OCI-LY3 (cell line): ENCODE measurements around the gene DHX57.
"Not testable (repeated sequence)": the region's sequence is repeated elsewhere in the genome, so short reads cannot be mapped to it uniquely, and the experiment has no call there.

ENCODE experiments used
- H2AFZ ChIP-seq: fragments of 200-600, 300-600 bp; shearing (Covaris generic); 2 replicates; pipeline ENCODE4 v1.6.0; 2014; ENCODE audit warnings: antibody characterized with exemption, low read depth, low read length
- H3K27ac ChIP-seq: fragments of 200-600, 300-600 bp; sonication (generic); 2 replicates; pipeline ENCODE4 v1.5.1; 2014; ENCODE audit warnings: mild to moderate bottlenecking, low read length, moderate library complexity, mixed read lengths
- H3K27me3 ChIP-seq: fragments of 200-600, 300-600 bp; sonication (generic); 2 replicates; pipeline ENCODE4 v1.6.1; 2014; ENCODE audit warnings: low read depth, low read length, mixed read lengths
- H3K36me3 ChIP-seq: fragments of 200-600, 300-600 bp; sonication (generic); replicated peaks from 2 replicates; pipeline ENCODE3; 2014; ENCODE audit warnings: low read depth, low read length, mixed read lengths
- H3K4me1 ChIP-seq: fragments of 300-600, 200-600 bp; sonication (generic); 2 replicates; pipeline ENCODE4 v1.6.1; 2014; ENCODE audit warnings: low read length, mixed read lengths
- H3K4me2 ChIP-seq: fragments of 200-600, 300-600 bp; sonication (generic); 2 replicates; pipeline ENCODE4 v1.6.1; 2014; ENCODE audit warnings: low read length, mixed read lengths
- H3K4me3 ChIP-seq: fragments of 300-600, 200-600 bp; sonication (generic); 2 replicates; pipeline ENCODE4 v1.5.1; 2014; ENCODE audit warnings: antibody characterized with exemption, mild to moderate bottlenecking, low read length, moderate library complexity
- H3K79me2 ChIP-seq: fragments of 300-600, 200-600 bp; shearing (Covaris generic); 2 replicates; pipeline ENCODE4 v1.6.1; 2014; ENCODE audit warnings: mild to moderate bottlenecking, low read length, mixed read lengths
- H3K9ac ChIP-seq: fragments of 300-600, 200-600 bp; shearing (Covaris generic); 2 replicates; pipeline ENCODE4 v1.6.0; 2014; ENCODE audit warnings: mild to moderate bottlenecking, low read length, moderate library complexity
- H3K9me3 ChIP-seq: fragments of 200-600, 300-600 bp; shearing (Covaris generic); 2 replicates; pipeline ENCODE4 v1.6.1; 2014; ENCODE audit warnings: low read length, mixed read lengths; ENCODE audit not compliant: insufficient read depth
- H4K20me1 ChIP-seq: fragments of 200-600, 300-600 bp; sonication (generic); 2 replicates; pipeline ENCODE4 v1.6.1; 2016; ENCODE audit warnings: low read length, mixed read lengths; ENCODE audit not compliant: insufficient read depth
- EZH2phosphoT487 ChIP-seq: fragments of 200-600 bp; shearing (Covaris generic); IDR thresholded peaks from 2 replicates; pipeline ENCODE4 v1.6.1; 2018; ENCODE audit warnings: antibody characterized with exemption, mixed run types, low read depth
- TF ChIP-seq, protein P1 (sequence below): fragments of 200-600, 300-600 bp; sonication (generic); IDR thresholded peaks from 2 replicates; pipeline ENCODE4 v1.5.1; 2014; ENCODE audit warnings: antibody characterized with exemption, low read length, low read depth

DHX57 gene

GRCh38 chr2:38830526-38831159 lies 45.1 kb downstream of the DHX57 start:
- no peaks in the 10 kb centered on the region for H3K9me3 ChIP-seq
- H3K27me3 ChIP-seq = no peaks in the 10 kb centered on the region
- TF ChIP-seq EZH2phosphoT487 = no peak
- H2AFZ ChIP-seq = no peak overlapping the region
- no peak overlapping the region for H3K9ac ChIP-seq
- H3K27ac ChIP-seq = no peak overlapping the region
- H3K79me2 ChIP-seq = no peaks in the 10 kb centered on the region
- H3K36me3 ChIP-seq = peaks cover 11% of the 10 kb centered on the region
- no peak overlapping the region for H3K4me3 ChIP-seq
- H4K20me1 ChIP-seq = peaks cover 4% of the 10 kb centered on the region; the same call in 1 of the 2 replicates
- H3K4me2 ChIP-seq = no peak overlapping the region
- peaks cover 28% of the 10 kb centered on the region for H3K4me1 ChIP-seq

- TF ChIP-seq EZH2phosphoT487 = no peak
- TF ChIP-seq, protein P1, sequence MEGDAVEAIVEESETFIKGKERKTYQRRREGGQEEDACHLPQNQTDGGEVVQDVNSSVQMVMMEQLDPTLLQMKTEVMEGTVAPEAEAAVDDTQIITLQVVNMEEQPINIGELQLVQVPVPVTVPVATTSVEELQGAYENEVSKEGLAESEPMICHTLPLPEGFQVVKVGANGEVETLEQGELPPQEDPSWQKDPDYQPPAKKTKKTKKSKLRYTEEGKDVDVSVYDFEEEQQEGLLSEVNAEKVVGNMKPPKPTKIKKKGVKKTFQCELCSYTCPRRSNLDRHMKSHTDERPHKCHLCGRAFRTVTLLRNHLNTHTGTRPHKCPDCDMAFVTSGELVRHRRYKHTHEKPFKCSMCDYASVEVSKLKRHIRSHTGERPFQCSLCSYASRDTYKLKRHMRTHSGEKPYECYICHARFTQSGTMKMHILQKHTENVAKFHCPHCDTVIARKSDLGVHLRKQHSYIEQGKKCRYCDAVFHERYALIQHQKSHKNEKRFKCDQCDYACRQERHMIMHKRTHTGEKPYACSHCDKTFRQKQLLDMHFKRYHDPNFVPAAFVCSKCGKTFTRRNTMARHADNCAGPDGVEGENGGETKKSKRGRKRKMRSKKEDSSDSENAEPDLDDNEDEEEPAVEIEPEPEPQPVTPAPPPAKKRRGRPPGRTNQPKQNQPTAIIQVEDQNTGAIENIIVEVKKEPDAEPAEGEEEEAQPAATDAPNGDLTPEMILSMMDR = no peak
- no peak overlapping the region for H2AFZ ChIP-seq
These were observed 45.8 kb downstream of the DHX57 start for GRCh38 chr2:38829971-38830370.

DNA sequence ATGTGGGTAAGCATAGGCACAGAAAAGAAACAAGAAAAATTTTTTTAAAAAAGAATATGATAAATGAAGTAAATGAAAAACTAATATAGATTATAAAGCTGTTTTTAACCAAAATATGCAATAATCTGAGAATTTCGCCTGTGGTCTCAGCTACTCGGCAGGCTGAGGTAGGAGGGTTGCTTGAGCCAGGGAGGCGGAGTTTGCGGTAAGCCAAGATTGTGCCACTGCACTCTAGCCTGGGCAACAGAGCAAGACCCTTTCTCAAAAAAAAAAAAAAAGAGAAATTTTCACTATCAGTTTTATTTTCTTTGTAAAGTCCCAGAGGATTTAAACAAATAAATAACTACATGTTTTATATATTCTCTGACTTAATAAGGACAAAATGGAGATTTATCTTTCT lies 47.3 kb downstream of the DHX57 start:
- no peak overlapping the region for H3K4me3 ChIP-seq
- H3K9me3 ChIP-seq = no peaks in the 10 kb centered on the region
- peaks cover 17% of the 10 kb centered on the region for H3K36me3 ChIP-seq
- H3K4me2 ChIP-seq = no peak overlapping the region
- H3K79me2 ChIP-seq = no peaks in the 10 kb centered on the region
- no peak overlapping the region for H3K27ac ChIP-seq
- TF ChIP-seq, protein P1 = no peak
- no peak for TF ChIP-seq EZH2phosphoT487
- H4K20me1 ChIP-seq = no peaks in the 10 kb centered on the region
- no peak overlapping the region for H2AFZ ChIP-seq
- peaks cover 16% of the 10 kb centered on the region for H3K4me1 ChIP-seq
- H3K27me3 ChIP-seq = no peaks in the 10 kb centered on the region
- H3K9ac ChIP-seq = no peak overlapping the region

More at GRCh38 chr2:38829971-38830370, 45.8 kb downstream of the DHX57 start:
- H3K4me2 ChIP-seq = no peak overlapping the region
- H4K20me1 ChIP-seq = no peaks in the 10 kb centered on the region
- H3K4me1 ChIP-seq = peaks cover 22% of the 10 kb centered on the region
- H3K27me3 ChIP-seq = no peaks in the 10 kb centered on the region
- H3K4me3 ChIP-seq = no peak overlapping the region
- peaks cover 13% of the 10 kb centered on the region for H3K36me3 ChIP-seq
- H3K27ac ChIP-seq = no peak overlapping the region
- no peaks in the 10 kb centered on the region for H3K79me2 ChIP-seq
- no peaks in the 10 kb centered on the region for H3K9me3 ChIP-seq
- H3K9ac ChIP-seq = no peak overlapping the region

DNA sequence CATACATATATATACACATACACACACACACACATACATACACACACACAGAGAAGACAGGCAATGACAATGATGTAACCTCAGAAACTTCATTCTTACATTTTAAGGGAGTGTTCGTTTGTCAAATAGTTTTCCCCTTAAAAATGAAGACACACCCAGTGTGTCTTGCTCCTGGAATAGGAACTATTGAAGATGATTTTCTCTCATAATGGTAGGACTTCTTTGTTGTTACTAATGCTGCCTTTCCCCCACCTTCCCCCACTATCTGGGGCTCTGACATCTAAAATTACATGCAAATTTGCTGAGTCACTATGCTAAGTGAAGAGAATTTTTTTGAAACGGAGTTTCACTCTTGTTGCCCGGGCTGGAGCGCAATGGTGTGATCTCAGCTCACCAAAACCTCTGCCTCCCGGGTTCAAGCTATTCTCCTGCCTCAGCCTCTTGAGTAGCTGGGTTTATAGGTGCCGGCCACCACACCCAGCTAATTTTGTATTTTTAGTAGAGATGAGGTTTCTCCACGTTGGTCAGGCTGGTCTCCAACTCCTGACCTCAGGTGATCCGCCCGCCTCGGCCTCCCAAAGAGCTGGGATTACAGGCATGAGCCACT lies 48.1 kb downstream of the DHX57 start:
- Histone ChIP-seq H3K27ac (peak overlapping the region; percentile 46), H2AFZ (peak overlapping the region; percentile 6; the same call in 1 of the 2 replicates), H3K4me1 (peaks cover 16% of the 10 kb centered on the region), H3K4me3 (peak overlapping the region; percentile 5), H3K4me2 (peak overlapping the region; percentile 45), H3K36me3 (peaks cover 19% of the 10 kb centered on the region), H3K9ac (peak overlapping the region; percentile 30; the same call in 1 of the 2 replicates)
- not testable (repeated sequence) for H3K27me3 ChIP-seq, H3K79me2 ChIP-seq, H4K20me1 ChIP-seq, H3K9me3 ChIP-seq

- H3K36me3 ChIP-seq = peaks cover 21% of the 10 kb centered on the region
These were observed 49.8 kb downstream of the DHX57 start for GRCh38 chr2:38825956-38826355.

More at GRCh38 chr2:38825956-38826355, 49.8 kb downstream of the DHX57 start:
- no peak overlapping the region for H2AFZ ChIP-seq
- H4K20me1 ChIP-seq = no peaks in the 10 kb centered on the region
- no peaks in the 10 kb centered on the region for H3K9me3 ChIP-seq
- H3K4me2 ChIP-seq = no peak overlapping the region
- TF ChIP-seq, protein P1 = no peak
- TF ChIP-seq EZH2phosphoT487 = no peak
- no peak overlapping the region for H3K9ac ChIP-seq
- no peaks in the 10 kb centered on the region for H3K27me3 ChIP-seq
- H3K4me1 ChIP-seq = peaks cover 16% of the 10 kb centered on the region
- H3K79me2 ChIP-seq = no peaks in the 10 kb centered on the region
- H3K27ac ChIP-seq = no peak overlapping the region
- no peak overlapping the region for H3K4me3 ChIP-seq
